Activated CD4-positive, alpha-beta T cell treated with anti-CD3 and anti-CD28 coated beads for 4 hours (primary cell): ENCODE results near the gene DBH.
A peak's percentile ranks its signal among the peaks of the same experiment; 100 is the strongest.

Experiments
- DNase-seq, 2 donors: peaks; one replicate each; pipeline ENCODE4 v3.0.0-alpha.2; 2020

Gene DBH

GRCh38 chr9:133645021-133645765 lies 9.0 kb downstream of the DBH start:
- no peak for DNase-seq

- DNase-seq, result no peak
These were observed 11.0 kb downstream of the DBH start for GRCh38 chr9:133647148-133647547.

- no peak for DNase-seq
These were observed 11.8 kb downstream of the DBH start for GRCh38 chr9:133647765-133648469.

- no peak for DNase-seq
These were observed 13.0 kb downstream of the DBH start for GRCh38 chr9:133649194-133649593.

GRCh38 chr9:133650026-133650425 lies 13.9 kb downstream of the DBH start:
- no peak for DNase-seq

- DNase-seq, result no peak
These were observed 17.5 kb downstream of the DBH start for GRCh38 chr9:133653638-133654037.

- DNase-seq, result no peak
These were observed 18.8 kb downstream of the DBH start for GRCh38 chr9:133654736-133655657.

- no peak for DNase-seq
These were observed 19.5 kb downstream of the DBH start for GRCh38 chr9:133655701-133656100.

- DNase-seq, result peak; percentile 48 to 54
These were observed 20.3 kb downstream of the DBH start for GRCh38 chr9:133656211-133657119.

- DNase-seq, result no peak
These were observed 21.0 kb downstream of the DBH start for GRCh38 chr9:133657120-133657661.

- DNase-seq, result peak; percentile 20 to 22
These were observed 22.6 kb downstream of the DBH start for GRCh38 chr9:133658442-133659431.

GRCh38 chr9:133659516-133659915 lies 23.4 kb downstream of the DBH start:
- DNase-seq, result no peak

- no peak for DNase-seq
These were observed 25.8 kb downstream of the DBH start for GRCh38 chr9:133661846-133662540.

GRCh38 chr9:133664173-133665050 lies 28.2 kb downstream of the DBH start:
- no peak for DNase-seq

GRCh38 chr9:133665096-133665495 lies 28.9 kb downstream of the DBH start:
- DNase-seq, result no peak

GRCh38 chr9:133665535-133665934 lies 29.4 kb downstream of the DBH start:
- DNase-seq, result no peak

- DNase-seq, result no peak
These were observed 30.2 kb downstream of the DBH start for GRCh38 chr9:133666387-133666786.

GRCh38 chr9:133666845-133667244 lies 30.7 kb downstream of the DBH start:
- no peak for DNase-seq
